SK-N-SH treated with all-trans-retinoic acid at 6 μM for 48 hours (cell line): ENCODE data around the gene SEPHS2.

Source experiments
- ESRRG ChIP-seq: fragments of 250-450 bp; sonication (Bioruptor Pico); IDR thresholded peaks from 2 replicates; pipeline ENCODE4 v1.6.1; 2021; ENCODE audit warnings: mild to moderate bottlenecking
- PATZ1 ChIP-seq: fragments of 250-450 bp; sonication (Bioruptor Pico); IDR thresholded peaks from 2 replicates; pipeline ENCODE4 v1.8.0; 2020; ENCODE audit warnings: mild to moderate bottlenecking, moderate library complexity, borderline replicate concordance
- POU6F1 ChIP-seq: fragments of 250-450 bp; sonication (Bioruptor Pico); IDR thresholded peaks from 2 replicates; pipeline ENCODE4 v1.8.0; 2021; ENCODE audit warnings: low read depth, mild to moderate bottlenecking, moderate library complexity, borderline replicate concordance
- RARB ChIP-seq: fragments of 250-450 bp; sonication (Bioruptor Pico); IDR thresholded peaks from 2 replicates; pipeline ENCODE4 v1.8.0; 2021; ENCODE audit warnings: mild to moderate bottlenecking, moderate library complexity
- TOX ChIP-seq: fragments of 250-450 bp; sonication (Bioruptor Pico); IDR thresholded peaks from 2 replicates; pipeline ENCODE4 v1.8.0; 2021; ENCODE audit warnings: mild to moderate bottlenecking, moderate library complexity, borderline replicate concordance
- ZFP3 ChIP-seq: fragments of 250-450 bp; sonication (Bioruptor Pico); IDR thresholded peaks from 2 replicates; pipeline ENCODE4 v1.5.0; 2020; ENCODE audit warnings: mild to moderate bottlenecking, moderate library complexity
- ZFP30 ChIP-seq: fragments of 450-650 bp; formaldehyde crosslinking; IDR thresholded peaks from 2 replicates; pipeline ENCODE4 v1.5.0; 2022; ENCODE audit warnings: mild to moderate bottlenecking, moderate library complexity
- ZNF70 ChIP-seq: fragments of 450-650 bp; formaldehyde crosslinking; IDR thresholded peaks from 2 replicates; pipeline ENCODE4 v1.5.0; 2020; ENCODE audit warnings: mild to moderate bottlenecking, moderate library complexity
- ZNF8 ChIP-seq: fragments of 450-650 bp; formaldehyde crosslinking; IDR thresholded peaks from 2 replicates; pipeline ENCODE4 v1.5.0; 2020; ENCODE audit warnings: mild to moderate bottlenecking, moderate library complexity

GRCh38 chr16:30429418-30429677 lies 16.3 kb downstream of the SEPHS2 start:
- TF ChIP-seq TOX = no peak
- no peak for TF ChIP-seq ZNF70
- no peak for TF ChIP-seq POU6F1
- no peak for TF ChIP-seq ZFP3 (CRISPR knock-in tag)
- TF ChIP-seq RARB (CRISPR knock-in tag) = no peak
- no peak for TF ChIP-seq PATZ1 (CRISPR knock-in tag)
- no peak for TF ChIP-seq ZNF8 (CRISPR knock-in tag)
- no peak for TF ChIP-seq ZFP30
- no peak for TF ChIP-seq ESRRG (CRISPR knock-in tag)
